H1 (cell line): ENCODE data around the gene ITIH1. TPM values are rescaled to one million over a fixed set of nuclear protein-coding genes. Genes with fewer than 3 reads are reported as not detected.

Source experiments
- EZH2 ChIP-seq: fragments of 200-600 bp; sonication (generic); IDR thresholded peaks from 2 replicates; pipeline ENCODE4 v1.7.1; 2012; ENCODE audit warnings: low read depth, mild to moderate bottlenecking, moderate library complexity, low read length, inconsistent platforms; ENCODE audit not compliant: severe bottlenecking
- polyA plus RNA-seq, 7 experiments: library from polyadenylated mRNA; depleted of rRNA in 3 of 7; stranded (reverse) in 5 of 7; unstranded in 2 of 7; fragments of >200 nt in 5 of 7; fragments of 200-250 nt in 2 of 7; gene quantifications; 1 replicate in 5 of 7; 2 replicates in 1 of 7; 4 replicates in 1 of 7; pipeline versions ENCODE4 v1.2.1 to v1.2.3, GENCODE V29; 2011 to 2013; ENCODE audit warnings: missing spikeins in 2 of 7, mixed read lengths in 2 of 7
- total RNA-seq: library from RNA; stranded (reverse); fragmentation: NEBNext Ultra II Directional; extraction: Animal tissue kit (Norgen Biotek cat#: 25700); gene quantifications from 2 replicates; pipeline ENCODE4 v1.2.1, GENCODE V29; 2021

The ITIH1 gene
- total and polyA plus RNA-seq, 2 of the 8 experiments (the other 6 are each of a cell fraction or from before 2014, with no cell fraction given): not detected

DNA sequence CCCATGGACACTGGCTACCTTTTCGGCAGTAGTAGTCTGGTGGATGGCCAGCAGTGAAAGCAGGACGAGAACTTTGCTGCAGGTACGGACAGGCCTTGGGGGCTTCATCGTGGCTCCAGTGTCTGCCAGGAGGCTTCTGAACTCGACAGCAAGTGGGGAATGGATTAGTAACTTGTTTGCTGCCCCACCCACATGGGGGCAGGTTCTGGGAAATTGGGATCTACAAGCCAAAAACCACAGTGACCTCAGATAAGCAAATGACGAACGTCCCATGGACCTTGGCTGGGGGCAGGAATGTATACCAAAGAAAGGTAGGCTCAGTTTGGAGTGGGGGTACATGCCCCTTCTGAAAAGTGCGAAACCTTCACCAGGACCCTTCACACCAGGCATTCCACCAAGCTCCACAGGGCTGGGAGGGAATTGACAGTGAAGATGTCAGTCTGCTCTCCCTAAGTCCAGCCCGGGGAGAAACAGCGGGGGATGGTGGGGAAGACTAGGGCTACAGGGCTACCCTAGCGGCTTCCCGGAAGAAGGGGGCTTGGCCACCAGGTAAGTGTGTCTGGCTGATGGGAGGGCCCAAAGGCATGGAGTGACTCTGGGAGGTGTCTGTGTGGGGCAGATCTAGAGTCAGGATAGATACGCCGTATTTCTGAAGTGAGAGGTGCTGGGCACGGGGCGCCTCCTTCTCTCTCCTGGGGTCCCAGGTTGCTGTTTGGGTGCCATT lies 53.3 kb downstream of the ITIH1 start, which contains the start of gene ITIH4 (continued):
- no peak for TF ChIP-seq EZH2
